ENCODE measurements around the gene NPDC1. TPM values are rescaled to one million over a fixed set of nuclear protein-coding genes. Genes with fewer than 3 reads are reported as not detected.

The NPDC1 gene, protein sequence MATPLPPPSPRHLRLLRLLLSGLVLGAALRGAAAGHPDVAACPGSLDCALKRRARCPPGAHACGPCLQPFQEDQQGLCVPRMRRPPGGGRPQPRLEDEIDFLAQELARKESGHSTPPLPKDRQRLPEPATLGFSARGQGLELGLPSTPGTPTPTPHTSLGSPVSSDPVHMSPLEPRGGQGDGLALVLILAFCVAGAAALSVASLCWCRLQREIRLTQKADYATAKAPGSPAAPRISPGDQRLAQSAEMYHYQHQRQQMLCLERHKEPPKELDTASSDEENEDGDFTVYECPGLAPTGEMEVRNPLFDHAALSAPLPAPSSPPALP
- total RNA-seq: 10 to 100 TPM in 8 of 9 donors, 1 to 10 TPM in 1; 9.4 to 77.1 (median 41.2) TPM
- 100 to 1,000 TPM in 2 of 3 donors, 1 to 10 TPM in 1; 5.1 to 311 (median 194) TPM for polyA plus RNA-seq
- long read RNA-seq, donor 1, transcript NPDC1-202 (9 exons, 1,494 nt): major isoform, 5 of 5 reads
- long read RNA-seq, donor 1, partial matches to known transcripts: 0 of 5 reads
- long read RNA-seq, donor 1, other reads (novel, unspliced or antisense): 0 of 5 reads
- long read RNA-seq, donor 2, partial matches to known transcripts: 0 of 2 reads
- long read RNA-seq, donor 2, other reads (novel, unspliced or antisense): 0 of 2 reads
- long read RNA-seq, donor 3, partial matches to known transcripts: 0 of 4 reads
- long read RNA-seq, donor 3, other reads (novel, unspliced or antisense): 0 of 4 reads
- long read RNA-seq, donor 4, transcript NPDC1-202 (9 exons, 1,494 nt): major isoform, 25 of 30 reads
- long read RNA-seq, donor 4, partial matches to known transcripts: 5 of 30 reads
- long read RNA-seq, donor 4, other reads (novel, unspliced or antisense): 0 of 30 reads
- long read RNA-seq, donor 5, transcript NPDC1-202 (9 exons, 1,494 nt): major isoform, 67 of 110 reads
- long read RNA-seq, donor 5, transcript NPDC1-201 (8 exons, 2,187 nt): minor isoform, 23 of 110 reads
- long read RNA-seq, donor 5, partial matches to known transcripts: 2 of 110 reads
- long read RNA-seq, donor 5, other reads (novel, unspliced or antisense): 18 of 110 reads
- long read RNA-seq, donor 6, transcript NPDC1-202 (9 exons, 1,494 nt): major isoform, 57 of 73 reads
- long read RNA-seq, donor 6, partial matches to known transcripts: 7 of 73 reads
- long read RNA-seq, donor 6, other reads (novel, unspliced or antisense): 9 of 73 reads
- long read RNA-seq, donor 7, transcript NPDC1-202 (9 exons, 1,494 nt): major isoform, 5 of 5 reads
- long read RNA-seq, donor 7, partial matches to known transcripts: 0 of 5 reads
- long read RNA-seq, donor 7, other reads (novel, unspliced or antisense): 0 of 5 reads
- long read RNA-seq, donor 8, transcript NPDC1-202 (9 exons, 1,494 nt): major isoform, 7 of 7 reads
- long read RNA-seq, donor 8, partial matches to known transcripts: 0 of 7 reads
- long read RNA-seq, donor 8, other reads (novel, unspliced or antisense): 0 of 7 reads
- long read RNA-seq, donor 9, partial matches to known transcripts: 0 of 3 reads
- long read RNA-seq, donor 9, other reads (novel, unspliced or antisense): 0 of 3 reads
- long read RNA-seq, donor 10, transcript NPDC1-202 (9 exons, 1,494 nt): major isoform, 5 of 6 reads
- long read RNA-seq, donor 10, partial matches to known transcripts: 0 of 6 reads
- long read RNA-seq, donor 10, other reads (novel, unspliced or antisense): 0 of 6 reads

DNA sequence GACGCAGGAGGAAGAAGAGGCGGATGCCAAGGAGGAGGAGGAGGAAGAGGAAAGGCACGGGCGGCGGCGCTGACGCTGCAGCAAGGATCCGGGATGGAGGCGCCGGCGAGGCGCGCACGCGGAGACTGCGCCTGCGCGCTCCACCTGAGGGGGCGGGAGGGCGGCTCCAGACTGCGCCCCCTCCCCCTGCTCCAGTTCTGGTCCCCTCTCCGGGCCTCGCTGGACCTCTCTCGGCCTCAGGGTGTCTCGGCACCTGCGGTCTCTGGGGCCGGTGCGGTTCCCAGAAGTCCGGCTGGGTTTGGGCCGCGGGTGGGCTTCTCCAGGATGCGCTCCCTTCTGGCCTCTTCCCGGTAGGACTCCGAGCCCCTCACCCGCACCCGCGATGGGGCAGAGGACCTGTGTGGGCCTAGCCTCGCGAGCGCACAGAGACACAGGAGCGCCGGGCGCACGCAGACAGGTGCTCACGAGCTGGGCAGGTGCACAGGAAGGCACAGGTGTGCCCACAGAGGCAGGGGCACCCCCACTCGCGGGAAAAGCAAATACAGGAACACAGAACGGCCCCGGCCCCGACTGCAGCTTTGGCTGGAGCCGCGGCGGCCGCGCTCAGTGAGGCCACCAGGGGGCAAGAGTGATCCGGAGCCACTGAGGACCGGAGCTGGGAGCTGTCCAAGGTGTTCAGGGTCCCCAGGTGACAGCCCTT is at the start of gene NPDC1:
Gene NPDC1 (minus strand): TSS at position 90 of the 700 bp plus-strand sequence. CDS start 188 bp downstream, outside the sequence.
- peak; percentile 69 to 88 (median 78) for DNase-seq
- H3K36me3 ChIP-seq (replicated peaks in 1 of 2): no peaks in the 10 kb centered on the region
- WGBS, 4 donors: 0 to 1% (median 0%) methylated on average over 14 to 57 of the region's 57 CpGs
- TF ChIP-seq, protein P1, sequence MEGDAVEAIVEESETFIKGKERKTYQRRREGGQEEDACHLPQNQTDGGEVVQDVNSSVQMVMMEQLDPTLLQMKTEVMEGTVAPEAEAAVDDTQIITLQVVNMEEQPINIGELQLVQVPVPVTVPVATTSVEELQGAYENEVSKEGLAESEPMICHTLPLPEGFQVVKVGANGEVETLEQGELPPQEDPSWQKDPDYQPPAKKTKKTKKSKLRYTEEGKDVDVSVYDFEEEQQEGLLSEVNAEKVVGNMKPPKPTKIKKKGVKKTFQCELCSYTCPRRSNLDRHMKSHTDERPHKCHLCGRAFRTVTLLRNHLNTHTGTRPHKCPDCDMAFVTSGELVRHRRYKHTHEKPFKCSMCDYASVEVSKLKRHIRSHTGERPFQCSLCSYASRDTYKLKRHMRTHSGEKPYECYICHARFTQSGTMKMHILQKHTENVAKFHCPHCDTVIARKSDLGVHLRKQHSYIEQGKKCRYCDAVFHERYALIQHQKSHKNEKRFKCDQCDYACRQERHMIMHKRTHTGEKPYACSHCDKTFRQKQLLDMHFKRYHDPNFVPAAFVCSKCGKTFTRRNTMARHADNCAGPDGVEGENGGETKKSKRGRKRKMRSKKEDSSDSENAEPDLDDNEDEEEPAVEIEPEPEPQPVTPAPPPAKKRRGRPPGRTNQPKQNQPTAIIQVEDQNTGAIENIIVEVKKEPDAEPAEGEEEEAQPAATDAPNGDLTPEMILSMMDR (IDR thresholded peaks at IDR 0.05): peak; percentile 57 to 87 (median 77)
- no peak for TF ChIP-seq POLR2A (IDR thresholded peaks at IDR 0.05)
- H3K27me3 ChIP-seq: peaks cover 53% of the 10 kb centered on the region
- H3K4me3 ChIP-seq: peak within 1 kb of the TSS in 1 of 4 donors; percentile 62
- H3K9me3 ChIP-seq (replicated peaks in 1 of 3): no peaks in the 10 kb centered on the region
- H3K4me1 ChIP-seq (replicated peaks in 1 of 2): peaks cover 5 to 15% of the 10 kb centered on the region in 2 donors
- intact Hi-C loops (cut with DNase I): no loop called here
- H3K27ac ChIP-seq: peak within 1 kb of the TSS in 2 of 5 donors; percentile 58 to 69

DNA sequence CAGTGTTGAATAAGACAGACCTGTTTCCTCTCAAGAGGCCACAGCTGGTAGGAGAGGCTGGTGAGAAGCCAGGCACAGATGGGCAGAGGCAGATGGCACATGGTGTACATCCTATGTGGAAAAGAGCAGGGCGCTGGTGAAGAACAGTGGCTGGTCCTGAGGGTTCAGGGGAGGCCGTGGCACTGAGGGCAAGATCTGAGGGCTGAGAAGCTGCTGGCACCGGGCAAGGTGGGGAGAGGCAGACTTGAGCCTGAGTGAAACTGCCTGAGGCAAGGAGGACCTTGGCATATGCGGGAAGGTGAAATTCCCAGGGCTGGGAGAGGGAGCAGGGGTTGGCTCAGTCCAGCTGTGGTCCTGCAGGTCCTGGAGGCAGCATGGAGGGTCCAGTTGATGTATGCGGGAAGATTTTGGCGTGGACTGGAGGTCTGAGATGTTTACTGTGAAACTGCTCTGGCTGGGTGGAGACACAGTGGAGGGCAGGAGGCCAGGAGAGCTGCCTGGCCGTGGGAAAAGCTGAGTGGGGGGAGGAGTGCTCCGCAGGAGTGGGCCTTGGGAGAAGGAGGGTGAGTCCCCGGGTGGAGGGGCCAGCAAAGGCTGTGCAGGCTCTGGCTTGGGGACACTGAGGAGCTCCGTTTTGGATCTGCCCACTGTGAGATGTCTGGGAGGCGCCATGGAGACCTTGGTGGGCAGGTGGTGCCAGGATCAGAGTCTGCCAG is 43.4 kb upstream of the NPDC1 start:
- H3K9me3 ChIP-seq (replicated peaks in 1 of 3): no peaks in the 10 kb centered on the region
- peak in 1 of 7 donors; percentile 21 for DNase-seq
- no peaks in the 10 kb centered on the region for H3K36me3 ChIP-seq (replicated peaks in 1 of 2)
- no peak overlapping the region for H3K4me3 ChIP-seq
- H3K27me3 ChIP-seq: no peaks in the 10 kb centered on the region
- intact Hi-C loops (cut with DNase I): no loop called here
- no peak overlapping the region for H3K27ac ChIP-seq
- H3K4me1 ChIP-seq (replicated peaks in 1 of 2): peaks cover 17 to 21% of the 10 kb centered on the region in 2 donors
- no peak for TF ChIP-seq POLR2A (IDR thresholded peaks at IDR 0.05)
- TF ChIP-seq, protein P1 (IDR thresholded peaks at IDR 0.05): no peak
- 71 to 75% (median 72%) methylated on average over 11 of the region's 11 CpGs for WGBS, 4 donors

DNA sequence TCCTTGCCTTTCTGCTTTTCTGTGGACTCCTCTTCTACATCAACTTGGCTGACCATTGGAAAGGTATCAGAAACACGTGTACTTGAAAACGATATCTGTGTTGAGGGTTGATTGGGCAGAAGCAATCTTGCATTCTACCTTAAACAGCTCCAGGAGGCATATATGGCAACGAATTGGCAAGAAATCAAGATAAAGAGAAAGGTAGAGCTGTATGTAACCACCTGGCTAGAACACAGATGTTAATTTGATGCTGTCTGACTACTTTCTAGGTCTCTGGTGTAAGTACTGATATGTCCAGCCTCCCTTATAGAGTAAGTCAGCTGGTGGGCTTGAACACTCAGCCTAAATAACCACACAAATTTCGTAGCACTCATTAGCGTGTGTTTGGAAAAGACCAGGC is 42.1 kb upstream of the NPDC1 start:
- WGBS, 4 donors: 82 to 87% (median 84%) methylated on average over 5 of the region's 5 CpGs
- H3K4me3 ChIP-seq: no peak overlapping the region
- no peak overlapping the region for H3K27ac ChIP-seq
- no peaks in the 10 kb centered on the region for H3K27me3 ChIP-seq
- no peak for DNase-seq
- no peaks in the 10 kb centered on the region for H3K9me3 ChIP-seq (replicated peaks in 1 of 3)
- no peak for TF ChIP-seq POLR2A (IDR thresholded peaks at IDR 0.05)
- TF ChIP-seq, protein P1 (IDR thresholded peaks at IDR 0.05): no peak
- intact Hi-C loops (cut with DNase I): no loop called here
- peaks cover 24 to 31% of the 10 kb centered on the region in 2 donors for H3K4me1 ChIP-seq (replicated peaks in 1 of 2)
- H3K36me3 ChIP-seq (replicated peaks in 1 of 2): peaks cover 0 to under 1% of the 10 kb centered on the region in 2 donors
